ENCODE measurements around the gene SPINK2.

SPINK2 gene

DNA sequence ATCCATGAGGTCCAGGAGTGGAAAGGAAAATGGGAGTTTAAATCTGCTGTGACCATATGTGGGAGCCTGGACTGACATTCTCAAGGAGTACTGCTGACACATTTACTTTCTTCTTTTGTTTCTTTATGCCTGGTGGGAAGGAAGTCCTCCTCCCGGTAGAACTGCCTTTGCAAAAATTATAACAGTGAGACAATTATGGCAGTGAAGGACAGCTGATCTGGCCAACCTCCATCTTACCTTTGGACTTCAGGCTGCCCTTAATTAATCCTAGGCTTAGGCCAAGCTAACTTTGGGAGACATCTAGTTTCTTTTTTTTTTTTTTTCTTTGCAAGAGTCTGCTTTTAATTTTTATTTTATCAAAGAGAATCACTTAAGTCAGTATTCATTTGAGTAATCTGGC lies 61.3 kb downstream of the SPINK2 start:
- no peak overlapping the region for H3K4me3 Mint-ChIP-seq
- TF ChIP-seq, protein P1, sequence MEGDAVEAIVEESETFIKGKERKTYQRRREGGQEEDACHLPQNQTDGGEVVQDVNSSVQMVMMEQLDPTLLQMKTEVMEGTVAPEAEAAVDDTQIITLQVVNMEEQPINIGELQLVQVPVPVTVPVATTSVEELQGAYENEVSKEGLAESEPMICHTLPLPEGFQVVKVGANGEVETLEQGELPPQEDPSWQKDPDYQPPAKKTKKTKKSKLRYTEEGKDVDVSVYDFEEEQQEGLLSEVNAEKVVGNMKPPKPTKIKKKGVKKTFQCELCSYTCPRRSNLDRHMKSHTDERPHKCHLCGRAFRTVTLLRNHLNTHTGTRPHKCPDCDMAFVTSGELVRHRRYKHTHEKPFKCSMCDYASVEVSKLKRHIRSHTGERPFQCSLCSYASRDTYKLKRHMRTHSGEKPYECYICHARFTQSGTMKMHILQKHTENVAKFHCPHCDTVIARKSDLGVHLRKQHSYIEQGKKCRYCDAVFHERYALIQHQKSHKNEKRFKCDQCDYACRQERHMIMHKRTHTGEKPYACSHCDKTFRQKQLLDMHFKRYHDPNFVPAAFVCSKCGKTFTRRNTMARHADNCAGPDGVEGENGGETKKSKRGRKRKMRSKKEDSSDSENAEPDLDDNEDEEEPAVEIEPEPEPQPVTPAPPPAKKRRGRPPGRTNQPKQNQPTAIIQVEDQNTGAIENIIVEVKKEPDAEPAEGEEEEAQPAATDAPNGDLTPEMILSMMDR (IDR thresholded peaks at IDR 0.05; ENCODE audit: unreplicated experiment in 3 of 3) = no peak
- no peaks in the 10 kb centered on the region for H3K36me3 Mint-ChIP-seq (ENCODE audit: low read depth)
- H3K27ac Mint-ChIP-seq = no peak overlapping the region
- H3K27me3 Mint-ChIP-seq (ENCODE audit: low read depth) = peaks cover 9% of the 10 kb centered on the region
- peaks cover 2% of the 10 kb centered on the region for H3K9me3 Mint-ChIP-seq
- H3K4me1 Mint-ChIP-seq = peaks cover 12% of the 10 kb centered on the region
